GM12878 (cell line): ENCODE measurements around the gene PITPNM3. TPM values are rescaled to one million over a fixed set of nuclear protein-coding genes. Genes with fewer than 3 reads are reported as not detected.

Source experiments
- ATAC-seq: fragments of 200-7000 bp; cut with Tn5 transposase; 3 replicates; pipeline ENCODE4 v1.9.1; 2020; ENCODE audit warnings: mild to moderate bottlenecking, moderate library complexity
- BruUV-seq: library from RNA; stranded (reverse); fragments of 400-500 nt; replicated peaks from 2 replicates; lab custom pipeline; 2021; lab: Mats Ljungman, UMichigan
- CTCF ChIA-PET: fragments of 300-600 bp; sonication (Branson Sonifier 250); formaldehyde crosslinking; extraction: SDS; loops from one replicate; lab custom pipeline; 2021; ENCODE audit warnings: inconsistent platforms; lab: Yijun Ruan, JAX
- POLR2A ChIA-PET: fragments of 350-600 bp; formaldehyde crosslinking; extraction: SDS; loops from one replicate; lab custom pipeline; 2021; ENCODE audit warnings: inconsistent platforms; lab: Charles Lee
- RAD21 ChIA-PET: fragments of 300-600 bp; sonication (Branson Sonifier 250); formaldehyde crosslinking; loops from one replicate; lab custom pipeline; 2023; ENCODE audit warnings: antibody characterized with exemption; ENCODE audit not compliant: unreplicated experiment; lab: Charles Lee
- SMC1A ChIA-PET: fragments of 300-600 bp; sonication (Branson Sonifier 250); formaldehyde crosslinking; loops from one replicate; lab custom pipeline; 2023; ENCODE audit not compliant: unreplicated experiment, uncharacterized antibody; lab: Charles Lee
- DNase-seq: peaks from one replicate; pipeline ENCODE4 v3.0.0-alpha.2; 2011; ENCODE audit warnings: low read depth, low spot score
- FAIRE-seq: peaks from 3 replicates; lab custom pipeline; 2011; peaks lifted over from hg19 to GRCh38; lab: Jason Lieb, UNC
- H2AFZ ChIP-seq: 2 replicates; pipeline ENCODE4 v1.6.0; 2011; ENCODE audit warnings: low read depth, low read length, control low read depth; ENCODE audit not compliant: control insufficient read depth
- H3K27ac ChIP-seq: 2 replicates; pipeline ENCODE4 v1.5.1; 2011; ENCODE audit warnings: control low read depth; ENCODE audit not compliant: control insufficient read depth, insufficient read depth
- H3K27me3 ChIP-seq, 2 experiments: replicated peaks in 1 of 2; 2 replicates each; pipeline versions ENCODE4 v1.6.0 to v1.6.1; 2011; ENCODE audit warnings: low read length in 1 of 2; ENCODE audit not compliant: control insufficient read depth in 2 of 2, insufficient read depth in 2 of 2
- H3K36me3 ChIP-seq, 2 experiments: 2 replicates each; pipeline ENCODE4 v1.5.1; 2011; ENCODE audit warnings: low read length in 1 of 2; ENCODE audit not compliant: control insufficient read depth in 2 of 2, insufficient read depth in 2 of 2
- H3K4me1 ChIP-seq: 2 replicates; pipeline ENCODE4 v1.6.1; 2011; ENCODE audit warnings: mild to moderate bottlenecking, low read length, moderate library complexity, mixed read lengths; ENCODE audit not compliant: control insufficient read depth, insufficient read depth
- H3K4me2 ChIP-seq: 2 replicates; pipeline ENCODE4 v1.6.0; 2011; ENCODE audit warnings: control low read depth; ENCODE audit not compliant: control insufficient read depth, insufficient read depth
- H3K4me3 ChIP-seq: fragments of 200-600 bp; sonication (generic); 2 replicates; pipeline ENCODE4 v1.5.1; 2016
- H3K79me2 ChIP-seq: 2 replicates; pipeline ENCODE4 v1.6.0; 2011; ENCODE audit warnings: low read length; ENCODE audit not compliant: control insufficient read depth, insufficient read depth
- H3K9ac ChIP-seq: 2 replicates; pipeline ENCODE4 v1.8.0; 2011; ENCODE audit warnings: low read length, control low read depth, mixed read lengths; ENCODE audit not compliant: control insufficient read depth, insufficient read depth
- H3K9me3 ChIP-seq: replicated peaks from 3 replicates; pipeline ENCODE4 v1.5.1; 2011; ENCODE audit warnings: mild to moderate bottlenecking, low read length; ENCODE audit not compliant: control insufficient read depth, insufficient read depth
- H4K20me1 ChIP-seq: 2 replicates; pipeline ENCODE4 v1.6.0; 2011; ENCODE audit not compliant: control insufficient read depth, insufficient read depth
- CREB1 ChIP-seq: IDR thresholded peaks from 2 replicates; pipeline ENCODE4 v1.6.1; 2012; ENCODE audit warnings: low read depth, mild to moderate bottlenecking, inconsistent platforms
- E2F4 ChIP-seq: IDR thresholded peaks from 2 replicates; pipeline ENCODE4 v1.6.1; 2012; ENCODE audit warnings: low read depth, low read length, improper control_type of control experiment
- EZH2 ChIP-seq: IDR thresholded peaks from 2 replicates; pipeline ENCODE4 v1.6.1; 2012; ENCODE audit warnings: low read depth, mild to moderate bottlenecking, control low read depth, inconsistent platforms, low read length, borderline replicate concordance; ENCODE audit not compliant: control insufficient read depth
- GABPA ChIP-seq: IDR thresholded peaks from 2 replicates; pipeline ENCODE4 v1.6.1; 2014; ENCODE audit warnings: antibody characterized with exemption, low read depth, mild to moderate bottlenecking, inconsistent platforms
- KDM1A ChIP-seq: fragments of 200-600 bp; sonication (generic); IDR thresholded peaks from 2 replicates; pipeline ENCODE4 v1.6.1; 2016; ENCODE audit warnings: borderline replicate concordance
- MXI1 ChIP-seq: fragments of 150-350 bp; IDR thresholded peaks from 2 replicates; pipeline ENCODE4 v1.6.1; 2011; ENCODE audit warnings: low read depth, mild to moderate bottlenecking, inconsistent platforms, low read length, improper control_type of control experiment
- MYB ChIP-seq: fragments of 150-350 bp; IDR thresholded peaks from 2 replicates; pipeline ENCODE4 v1.6.1; 2014; ENCODE audit warnings: mild to moderate bottlenecking, low read depth, low read length, borderline replicate concordance
- NFYA ChIP-seq: IDR thresholded peaks from 2 replicates; pipeline ENCODE4 v1.6.1; 2011; ENCODE audit warnings: low read depth, mild to moderate bottlenecking, low read length, improper control_type of control experiment, borderline replicate concordance
- PAX5 ChIP-seq: IDR thresholded peaks from 2 replicates; pipeline ENCODE4 v1.6.1; 2011; ENCODE audit warnings: low read depth, low read length, borderline replicate concordance
- POLR2A ChIP-seq: IDR thresholded peaks from 2 replicates; pipeline ENCODE4 v1.6.1; 2011; ENCODE audit warnings: low read depth, mild to moderate bottlenecking, low read length
- RFX5 ChIP-seq: IDR thresholded peaks from 2 replicates; pipeline ENCODE4 v1.6.1; 2011; ENCODE audit warnings: low read depth, low read length, improper control_type of control experiment
- TARDBP ChIP-seq: IDR thresholded peaks from 2 replicates; pipeline ENCODE4 v1.6.1; 2016; ENCODE audit warnings: borderline replicate concordance
- ZBTB4 ChIP-seq: fragments of 450-650 bp; formaldehyde crosslinking; IDR thresholded peaks from 2 replicates; pipeline ENCODE4 v1.4.0; 2022; ENCODE audit warnings: mild to moderate bottlenecking, moderate library complexity
- ZNF217 ChIP-seq: fragments of 450-650 bp; IDR thresholded peaks from 2 replicates; pipeline ENCODE4 v1.6.1; 2017; ENCODE audit warnings: antibody characterized with exemption, mild to moderate bottlenecking
- WGBS: methylation state at CpG from one replicate; pipeline ENCODE4 v1.1.6; 2016; ENCODE audit warnings: low lambda C conversion rate; ENCODE audit not compliant: insufficient replicate concordance, insufficient coverage; ENCODE audit errors: missing lambda C conversion rate; 5-methylcytosine and 5-hydroxymethylcytosine counted together
- in situ Hi-C: fragments of 300-500 bp; cut with MboI; formaldehyde crosslinking; loops from 9 replicates; pipeline ENCODE4 v1.14.3; 2018; ENCODE audit warnings: mixed read lengths
- intact Hi-C: fragments of 100-400 bp; cut with micrococcal nuclease; formaldehyde crosslinking; loops from one replicate; pipeline ENCODE4 v1.14.2; 2022; ENCODE audit not compliant: unreplicated experiment
- polyA plus RNA-seq, 11 experiments: library from polyadenylated mRNA; depleted of rRNA in 4 of 11; unstranded in 6 of 11; stranded (reverse) in 5 of 11; fragments of >200 nt; fragmentation: Nextera tagmentation in 4 of 11; fragmentation: Illumina TruSeq in 1 of 11; extraction: Ambion mirVana in 4 of 11; extraction: Trizol in 1 of 11; gene quantifications; 1 replicate in 1 of 11; 2 replicates in 10 of 11; pipeline versions ENCODE4 v1.2.1 to v1.2.3, GENCODE V29; 2011 to 2016; ENCODE audit warnings: inconsistent platforms in 2 of 11, missing spikeins in 2 of 11, low read depth in 1 of 11
- total RNA-seq, 4 experiments: library from RNA; depleted of rRNA in 3 of 4; stranded (reverse); fragments of >200 nt in 3 of 4; fragmentation: Illumina TruSeq in 1 of 4; extraction: Trizol in 1 of 4; gene quantifications; 2 replicates each; pipeline versions ENCODE4 v1.2.1 to v1.2.3, GENCODE V29; 2013 to 2021

PITPNM3 gene
- total and polyA plus RNA-seq, 10 of the 15 experiments (the other 5 are each of a cell fraction or from before 2014, with no cell fraction given) = 0.02 to 0.49 (median 0.19) TPM; not detected in 1

GRCh38 chr17:6429266-6429665 lies 127.1 kb downstream of the PITPNM3 start:
- no peak for FAIRE-seq
- ChIA-PET SMC1A (interaction anchor here (1.0 kb wide), 1 partner anchor 9 kb away, joined by 3 read pairs; no protein-coding TSS in a partner anchor), RAD21 (no interaction called here), CTCF (no interaction called here), POLR2A (no interaction called here)
- ATAC-seq = no peak
- TF ChIP-seq MYB = no peak
- TF ChIP-seq PAX5 = no peak
- TF ChIP-seq KDM1A = no peak
- no peak for TF ChIP-seq NFYA
- 63% methylated on average over 7 of the region's 7 CpGs for WGBS
- Histone ChIP-seq H3K4me2 (no peak overlapping the region), H3K4me3 (no peak overlapping the region), H3K27me3 (no peaks in the 10 kb centered on the region), H3K27ac (no peak overlapping the region), H3K9me3 (no peaks in the 10 kb centered on the region; the same call in 1 of the 3 replicates), H3K9ac (no peak overlapping the region), H3K79me2 (no peaks in the 10 kb centered on the region), H4K20me1 (no peaks in the 10 kb centered on the region), H3K36me3 (no peaks in the 10 kb centered on the region), H2AFZ (no peak overlapping the region), H3K4me1 (peaks cover 7% of the 10 kb centered on the region)
- no peak for DNase-seq
- no TSS peak for BruUV-seq
- in situ Hi-C loops (no loop called here), intact Hi-C loops (no loop called here)

- Histone ChIP-seq H3K9ac (no peak overlapping the region), H3K4me1 (peaks cover 7% of the 10 kb centered on the region), H2AFZ (no peak overlapping the region), H3K4me2 (no peak overlapping the region), H3K27ac (no peak overlapping the region), H3K9me3 (no peaks in the 10 kb centered on the region; the same call in 1 of the 3 replicates), H3K79me2 (no peaks in the 10 kb centered on the region), H3K36me3 (no peaks in the 10 kb centered on the region), H3K27me3 (no peaks in the 10 kb centered on the region), H4K20me1 (no peaks in the 10 kb centered on the region), H3K4me3 (no peak overlapping the region)
- TF ChIP-seq EZH2 (no peak), GABPA (no peak), RFX5 (no peak), CREB1 (no peak), POLR2A (no peak), ZNF217 (no peak), TARDBP (no peak), E2F4 (no peak), MXI1 (no peak), ZBTB4 (CRISPR knock-in tag) (no peak)
- CTCF ChIA-PET = interaction anchor here (0.9 kb wide), 1 partner anchor 8 kb away, joined by 3 read pairs; no protein-coding TSS in a partner anchor
- SMC1A ChIA-PET = no interaction called here
- WGBS = 82% methylated on average over 14 of the region's 17 CpGs
- in situ Hi-C loops (no loop called here), intact Hi-C loops (no loop called here)
- ATAC-seq (no peak), DNase-seq (no peak), FAIRE-seq (no peak)
- RAD21 ChIA-PET = no interaction called here
- POLR2A ChIA-PET = no interaction called here
- BruUV-seq = no TSS peak
Measured at GRCh38 chr17:6428207-6428965, 128.0 kb downstream of the PITPNM3 start.
